HG02852 (cell line): ENCODE data around the gene PSMD6.

Experiments used
- ATAC-seq: cut with Tn5 transposase; IDR thresholded peaks from one replicate; pipeline ENCODE4 v1.9.1; 2021; ENCODE audit warnings: mild to moderate bottlenecking, moderate library complexity; ENCODE audit not compliant: unreplicated experiment

The PSMD6 gene

GRCh38 chr3:64011685-64012084 is 11.6 kb downstream of the PSMD6 start:
- no peak for ATAC-seq

DNA sequence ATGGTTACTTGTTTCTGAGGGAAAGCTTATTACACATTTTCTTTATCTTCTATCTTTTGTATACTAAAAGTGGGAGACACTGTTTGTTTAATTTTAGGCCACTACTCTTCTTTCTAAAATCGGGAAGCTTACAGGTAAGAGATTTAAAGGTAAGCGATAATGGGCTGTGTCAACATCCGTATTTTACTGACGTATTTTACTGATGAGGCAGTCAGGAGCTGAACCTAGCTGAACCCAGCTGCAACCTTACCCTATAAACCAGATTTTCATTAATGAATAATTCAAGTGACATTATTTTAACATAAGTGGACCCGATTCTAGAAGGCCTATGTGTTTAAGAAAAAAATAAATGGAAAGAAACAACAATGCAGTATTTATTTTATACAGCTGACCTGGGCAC is 13.1 kb downstream of the PSMD6 start:
- ATAC-seq: no peak

DNA sequence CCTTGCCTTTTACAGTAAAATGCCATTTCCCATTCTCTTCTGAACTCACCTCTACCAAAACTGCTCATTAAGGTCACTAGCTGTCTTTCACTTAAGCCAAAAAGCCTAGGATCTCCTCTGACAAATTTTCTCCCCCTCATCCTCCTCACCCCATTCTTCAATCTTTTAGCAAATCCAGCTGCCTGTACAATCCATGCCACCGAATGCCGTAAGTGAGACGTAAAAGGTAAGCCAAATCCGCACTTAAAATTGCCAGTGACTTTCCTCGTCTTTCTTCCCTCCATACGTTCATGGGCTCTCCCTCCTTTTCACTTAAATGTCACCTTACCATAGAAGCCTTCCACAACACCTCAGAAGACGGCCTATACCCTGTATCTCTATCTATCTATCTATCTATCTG is 13.8 kb downstream of the PSMD6 start:
- no peak for ATAC-seq

DNA sequence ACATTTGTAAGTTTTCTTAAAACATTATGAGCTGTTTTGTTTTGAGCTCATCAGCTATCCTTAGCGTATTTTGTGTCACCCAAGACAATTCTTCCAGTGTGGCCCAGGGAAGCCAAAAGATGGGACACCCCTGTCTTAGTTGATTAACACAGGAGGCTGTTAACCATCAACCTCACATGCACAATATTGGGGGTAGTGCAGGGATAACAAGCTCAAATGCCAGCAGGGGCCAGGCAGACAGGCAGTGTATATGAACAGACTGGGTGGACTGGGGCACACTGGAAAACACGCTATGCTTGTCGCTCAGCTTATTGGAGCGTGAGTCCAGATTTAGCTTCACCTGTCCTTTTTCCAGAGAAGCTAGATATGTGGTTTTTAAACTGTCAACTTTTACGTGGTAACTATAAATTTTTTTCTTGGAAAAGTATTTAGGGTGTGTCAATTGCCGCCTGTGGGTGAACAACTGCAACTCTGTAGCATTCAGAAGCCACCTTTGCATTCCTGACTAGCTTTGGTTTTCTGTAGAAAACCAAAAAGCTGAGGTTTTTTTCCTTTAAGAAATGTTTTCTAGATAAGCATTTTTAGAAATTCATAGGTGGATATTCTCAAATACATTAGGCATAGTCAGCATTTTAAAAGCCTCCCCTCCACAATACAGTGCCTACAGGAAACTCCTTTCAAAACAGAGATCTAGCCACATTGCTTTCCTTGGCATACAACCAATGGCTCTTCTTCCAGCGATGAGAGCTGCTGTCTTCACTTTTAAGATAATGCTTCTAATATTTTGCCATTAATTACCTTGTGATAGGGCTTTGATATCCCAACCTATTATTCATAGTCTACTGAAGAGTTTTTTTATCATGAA is 14.6 kb downstream of the PSMD6 start:
- ATAC-seq: no peak

GRCh38 chr3:64008017-64008416 is 15.3 kb downstream of the PSMD6 start:
- ATAC-seq: no peak

GRCh38 chr3:64003589-64003988 is 19.7 kb downstream of the PSMD6 start:
- no peak for ATAC-seq

DNA sequence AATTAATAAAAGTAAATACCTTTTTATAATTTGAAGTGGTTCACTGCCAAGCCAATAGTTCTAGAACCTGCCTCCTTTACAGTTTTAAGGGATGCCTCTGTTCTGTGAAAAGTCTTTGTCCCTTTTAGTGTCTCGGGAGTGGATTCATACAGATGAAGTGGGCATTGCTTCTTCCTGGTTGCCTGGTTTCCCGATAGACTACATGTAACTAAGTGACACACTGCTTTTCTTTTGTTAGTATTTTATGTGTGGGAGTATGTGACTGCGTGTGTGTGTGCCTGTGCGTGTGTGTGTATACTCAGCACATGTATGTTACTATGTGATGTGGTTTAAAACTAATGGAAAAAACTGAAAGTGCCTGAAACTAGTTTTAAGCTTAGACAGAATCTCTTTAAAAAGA is 21.1 kb downstream of the PSMD6 start:
- no peak for ATAC-seq

GRCh38 chr3:64000453-64001055 is 22.7 kb downstream of the PSMD6 start:
- ATAC-seq: no peak

- ATAC-seq: no peak
Observed at GRCh38 chr3:63998852-63999754, 24.2 kb downstream of the PSMD6 start.

DNA sequence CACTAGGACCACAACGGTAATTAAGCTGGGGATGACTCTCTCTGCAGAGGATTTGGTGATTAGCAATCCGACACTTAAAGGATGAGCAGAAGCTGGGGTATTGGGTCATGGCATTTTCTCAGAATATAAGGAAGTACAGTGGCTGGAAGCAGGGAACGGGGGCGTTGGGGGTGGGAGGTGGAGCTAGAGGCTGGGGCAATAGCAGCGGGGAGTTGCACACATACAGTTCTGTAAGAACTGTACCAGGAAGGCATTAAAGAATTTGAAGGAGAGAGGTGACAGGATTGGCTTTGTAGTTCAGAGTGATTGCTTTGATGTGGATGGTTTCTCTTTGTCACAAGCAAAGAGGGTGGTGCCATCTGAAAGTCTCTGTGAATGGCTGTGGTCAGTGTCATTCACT is 28.2 kb downstream of the PSMD6 start:
- ATAC-seq: no peak

- ATAC-seq: peak; percentile 80
Observed at GRCh38 chr3:63993653-63994079, 29.6 kb downstream of the PSMD6 start.

DNA sequence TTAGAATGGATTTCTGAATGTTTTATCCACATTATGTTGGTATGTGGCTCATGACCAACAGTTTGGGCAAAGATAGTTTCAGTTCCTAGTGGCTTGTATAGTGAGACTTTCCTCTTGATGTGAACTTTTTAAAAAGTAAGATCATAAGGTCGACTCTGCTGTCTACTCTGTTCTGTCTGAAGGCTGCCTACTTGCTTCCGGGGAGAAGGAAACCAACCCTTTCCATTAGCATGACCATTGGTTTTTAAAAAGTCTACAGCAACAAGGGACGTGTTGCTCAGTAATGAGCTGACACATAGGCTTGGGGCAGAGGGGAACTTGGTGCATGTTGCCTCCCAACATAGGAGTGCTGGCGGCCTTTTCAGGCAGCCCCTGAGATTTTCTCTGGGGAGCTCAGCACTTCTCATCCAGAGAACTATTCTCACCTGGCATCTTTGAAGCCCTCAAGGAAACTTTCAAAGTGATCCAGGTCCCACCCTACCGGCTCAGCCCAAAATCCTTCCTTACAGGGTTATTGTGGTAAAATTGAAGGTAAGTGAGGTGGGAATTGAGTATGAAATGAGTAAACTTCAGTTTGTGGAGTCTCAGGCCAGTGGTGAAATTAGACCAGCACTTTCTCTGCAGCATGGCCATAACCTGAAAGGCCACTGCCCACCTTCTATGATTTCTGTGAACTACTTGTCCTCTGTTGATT is 30.6 kb downstream of the PSMD6 start:
- ATAC-seq: no peak

GRCh38 chr3:63991666-63992065 is 31.6 kb downstream of the PSMD6 start:
- no peak for ATAC-seq

DNA sequence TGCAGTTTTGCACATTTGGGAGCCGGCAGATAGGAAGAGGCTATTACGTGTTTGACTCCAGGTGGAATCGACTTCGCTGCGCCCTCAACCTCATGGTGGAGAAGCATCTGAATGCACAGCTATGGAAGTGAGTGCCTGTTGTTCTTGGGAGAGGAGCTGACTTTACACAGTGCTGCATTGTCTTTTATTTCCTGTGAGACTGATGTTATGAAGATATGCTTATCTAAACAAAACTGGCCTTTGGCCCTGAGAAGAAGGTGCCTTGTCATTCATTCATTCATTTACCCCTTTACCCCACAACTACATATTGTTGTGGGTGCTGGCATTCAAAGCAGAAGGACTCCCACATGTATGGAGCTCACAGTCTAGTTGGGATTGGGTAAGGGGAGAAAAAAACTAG is 32.6 kb downstream of the PSMD6 start:
- no peak for ATAC-seq

- no peak for ATAC-seq
Observed at GRCh38 chr3:63990204-63990603, 33.1 kb downstream of the PSMD6 start.

DNA sequence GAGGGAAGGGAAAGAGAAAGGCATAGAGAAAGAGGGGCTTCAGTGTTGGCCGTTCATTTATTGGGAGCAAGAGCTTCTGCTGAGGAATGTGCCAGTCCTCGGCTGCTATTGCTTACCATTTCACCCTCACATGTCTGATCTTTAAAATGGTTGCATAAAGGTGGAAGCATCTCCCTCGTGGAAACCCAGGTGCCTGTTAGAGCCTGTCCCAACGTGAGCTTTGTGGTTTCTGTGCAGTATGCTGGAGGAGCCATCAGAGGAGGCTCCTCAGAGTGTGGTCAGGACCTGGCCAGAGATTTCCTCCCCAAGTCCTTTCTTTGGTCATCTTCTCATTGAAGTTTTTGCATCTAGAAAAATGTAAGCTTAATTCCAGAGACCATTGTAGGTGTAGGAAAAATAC is 34.4 kb downstream of the PSMD6 start:
- no peak for ATAC-seq

DNA sequence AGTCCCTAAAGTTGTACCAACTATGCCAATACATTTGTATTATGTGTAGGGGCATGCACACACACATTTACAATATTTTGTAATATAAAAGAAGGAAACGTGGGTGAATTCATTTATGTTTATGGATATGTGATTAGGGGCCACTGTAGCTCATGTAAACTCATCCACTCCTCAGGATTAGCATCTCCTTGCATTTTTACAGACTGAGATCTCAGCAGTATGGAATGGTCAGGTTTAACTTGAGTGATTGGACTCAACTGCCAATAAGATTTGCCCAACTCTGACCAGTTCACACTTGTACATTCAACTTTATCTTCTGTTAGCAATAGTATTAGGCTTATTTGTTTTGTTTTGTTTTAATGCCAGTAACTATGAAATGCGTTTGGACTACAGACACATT is 36.5 kb downstream of the PSMD6 start:
- no peak for ATAC-seq

GRCh38 chr3:63986146-63986545 is 37.1 kb downstream of the PSMD6 start:
- no peak for ATAC-seq

GRCh38 chr3:63984391-63984790 is 38.9 kb downstream of the PSMD6 start:
- no peak for ATAC-seq

GRCh38 chr3:63981980-63982379 is 41.3 kb downstream of the PSMD6 start:
- ATAC-seq: no peak
